CD14-positive monocyte (primary cell): ENCODE measurements around the gene MPP1. TPM values are rescaled to one million over a fixed set of nuclear protein-coding genes. Genes with fewer than 3 reads are reported as not detected.

Experiments used
- DNase-seq, 3 donors: peaks; one replicate each; pipeline ENCODE4 v3.0.0-alpha.2; 2011 to 2022
- H2AFZ ChIP-seq: 2 replicates; pipeline ENCODE4 v1.6.0; 2012; ENCODE audit warnings: mild to moderate bottlenecking, low read depth, low read length, inconsistent platforms; ENCODE audit not compliant: insufficient read depth, poor library complexity, severe bottlenecking
- H3K27ac ChIP-seq, 2 donors: 1 replicate in 1 of 2; 2 replicates in 1 of 2; pipeline ENCODE4 v1.5.1; 2012 to 2013; ENCODE audit warnings: low read length in 2 of 2, control low read depth in 1 of 2, inconsistent platforms in 1 of 2, low read depth in 1 of 2, mild to moderate bottlenecking in 1 of 2
- H3K27me3 ChIP-seq, 2 donors: one replicate each; pipeline versions ENCODE4 v1.6.0 to v1.6.1; 2011 to 2013; ENCODE audit warnings: low read length in 2 of 2; ENCODE audit not compliant: control insufficient read depth in 2 of 2, insufficient read depth in 2 of 2
- H3K36me3 ChIP-seq, 2 donors: replicated peaks in 1 of 2; 1 replicate in 1 of 2; 2 replicates in 1 of 2; pipeline versions ENCODE4 v1.5.1 to v1.6.1; 2012 to 2013; ENCODE audit warnings: low read length in 2 of 2, control low read depth in 1 of 2, inconsistent platforms in 1 of 2, mild to moderate bottlenecking in 1 of 2; ENCODE audit not compliant: insufficient read depth in 2 of 2, control insufficient read depth in 1 of 2
- H3K4me1 ChIP-seq, 2 donors: 1 replicate in 1 of 2; 2 replicates in 1 of 2; pipeline versions ENCODE4 v1.5.1 to v1.6.1; 2012 to 2013; ENCODE audit warnings: low read length in 2 of 2, control low read depth in 1 of 2, inconsistent platforms in 1 of 2, mild to moderate bottlenecking in 1 of 2, moderate library complexity in 1 of 2; ENCODE audit not compliant: insufficient read depth in 2 of 2, control insufficient read depth in 1 of 2
- H3K4me2 ChIP-seq: replicated peaks from 2 replicates; pipeline ENCODE3; 2012; ENCODE audit warnings: low read length, moderate library complexity, mild to moderate bottlenecking; ENCODE audit not compliant: poor library complexity, severe bottlenecking; ENCODE audit errors: extremely low read depth
- H3K4me3 ChIP-seq, 3 experiments: fragments of 200-600 bp in 1 of 3; sonication (generic) in 1 of 3; replicated peaks in 1 of 3; 1 replicate in 2 of 3; 2 replicates in 1 of 3; pipeline ENCODE4 v1.5.1; 2011 to 2013; ENCODE audit warnings: low read length in 3 of 3, mild to moderate bottlenecking in 3 of 3, control low read depth in 2 of 3, low read depth in 2 of 3, inconsistent platforms in 1 of 3, moderate library complexity in 1 of 3
- H3K79me2 ChIP-seq: 2 replicates; pipeline ENCODE4 v1.6.0; 2012; ENCODE audit warnings: mild to moderate bottlenecking, control low read depth, inconsistent platforms, low read length, moderate library complexity; ENCODE audit not compliant: insufficient read depth
- H3K9ac ChIP-seq: 2 replicates; pipeline ENCODE4 v1.6.0; 2017; ENCODE audit warnings: low read length, mild to moderate bottlenecking; ENCODE audit not compliant: insufficient read depth, poor library complexity, severe bottlenecking
- H3K9me3 ChIP-seq, 2 donors: replicated peaks in 1 of 2; 1 replicate in 1 of 2; 2 replicates in 1 of 2; pipeline versions ENCODE4 v1.5.1 to v1.6.1; 2012 to 2013; ENCODE audit warnings: low read length in 2 of 2, control low read depth in 1 of 2; ENCODE audit not compliant: control insufficient read depth in 1 of 2, insufficient read depth in 1 of 2
- H4K20me1 ChIP-seq: 2 replicates; pipeline ENCODE4 v1.6.0; 2012; ENCODE audit warnings: mild to moderate bottlenecking, low read length, control low read depth, moderate library complexity; ENCODE audit not compliant: insufficient read depth
- H3K27ac Mint-ChIP-seq, 7 donors: one replicate each; pipeline ENCODE4 v1.8.0; 2020; ENCODE audit warnings: mild to moderate bottlenecking in 7 of 7, mixed read lengths in 7 of 7, moderate library complexity in 6 of 7, inconsistent platforms in 2 of 7
- H3K27me3 Mint-ChIP-seq, 3 donors: one replicate each; pipeline ENCODE4 v1.8.0; 2021 to 2022; ENCODE audit warnings: low read depth in 3 of 3, mild to moderate bottlenecking in 3 of 3, mixed read lengths in 3 of 3, moderate library complexity in 3 of 3, inconsistent platforms in 1 of 3
- H3K36me3 Mint-ChIP-seq, 2 donors: one replicate each; pipeline ENCODE4 v1.8.0; 2020; ENCODE audit warnings: mixed read lengths in 2 of 2, inconsistent platforms in 1 of 2, mild to moderate bottlenecking in 1 of 2
- H3K4me1 Mint-ChIP-seq: one replicate; pipeline ENCODE4 v1.8.0; 2020; ENCODE audit warnings: mild to moderate bottlenecking, mixed read lengths
- H3K4me3 Mint-ChIP-seq, 2 donors: one replicate each; pipeline ENCODE4 v1.8.0; 2020; ENCODE audit warnings: mild to moderate bottlenecking in 2 of 2, mixed read lengths in 2 of 2, moderate library complexity in 1 of 2
- H3K9me3 Mint-ChIP-seq, 7 donors: one replicate each; pipeline ENCODE4 v1.8.0; 2020 to 2022; ENCODE audit warnings: mixed read lengths in 7 of 7, mild to moderate bottlenecking in 6 of 7, moderate library complexity in 6 of 7, inconsistent platforms in 2 of 7
- CTCF ChIP-seq: fragments of 200-600 bp; IDR thresholded peaks from one replicate; pipeline ENCODE4 v1.8.0; 2022; ENCODE audit warnings: antibody characterized with exemption, mild to moderate bottlenecking
- WGBS: methylation state at CpG from one replicate; pipeline ENCODE4 v1.1.5; 2013; ENCODE audit warnings: missing lambda C conversion rate; ENCODE audit not compliant: insufficient coverage; 5-methylcytosine and 5-hydroxymethylcytosine counted together
- intact Hi-C, 2 donors: fragments of 100-400 bp; cut with micrococcal nuclease; formaldehyde crosslinking; loops; one replicate each; pipeline versions ENCODE4 v1.15.0 to v1.15.1; 2023
- polyA plus RNA-seq, 3 donors: library from polyadenylated mRNA; depleted of rRNA in 1 of 3; unstranded in 2 of 3; stranded (reverse) in 1 of 3; fragments of 300-500 nt in 2 of 3; fragments of >200 nt in 1 of 3; fragmentation: Illumina TruSeq in 2 of 3; gene quantifications; 1 replicate in 2 of 3; 2 replicates in 1 of 3; pipeline ENCODE4 v1.2.3, GENCODE V29; 2012 to 2021

MPP1 gene
- polyA plus RNA-seq, 3 donors: 120 to 139 (median 135) TPM

GRCh38 chrX:154735695-154736393 is 69.4 kb downstream of the MPP1 start:
- Mint-ChIP-seq H3K27me3 (peaks cover 0 to 2% (median 0%) of the 10 kb centered on the region in 3 donors), H3K4me3 (no peak overlapping the region), H3K9me3 (peaks cover 0 to 4% (median 0%) of the 10 kb centered on the region in 7 donors), H3K27ac (peak overlapping the region; percentile 68 to 97 (median 92)), H3K4me1 (peaks cover 92% of the 10 kb centered on the region), H3K36me3 (peaks cover 4 to 10% of the 10 kb centered on the region in 2 donors)
- H3K4me1 ChIP-seq: peaks cover 90 to 98% of the 10 kb centered on the region in 2 donors
- H4K20me1 ChIP-seq: no peaks in the 10 kb centered on the region
- H3K9ac ChIP-seq: no peak overlapping the region
- peaks cover 89% of the 10 kb centered on the region for H3K79me2 ChIP-seq
- WGBS: 67% methylated on average over 1 of the region's 7 CpGs
- H3K4me3 ChIP-seq: no peak overlapping the region
- H3K9me3 ChIP-seq: no peaks in the 10 kb centered on the region
- H3K36me3 ChIP-seq: no peaks in the 10 kb centered on the region
- no peak overlapping the region for H2AFZ ChIP-seq
- no peaks in the 10 kb centered on the region for H3K27me3 ChIP-seq
- peak overlapping the region; percentile 70 to 83 for H3K27ac ChIP-seq
- no peak for TF ChIP-seq CTCF
- H3K4me2 ChIP-seq: no peak overlapping the region
- DNase-seq: no peak
- intact Hi-C loops: no loop called here

GRCh38 chrX:154734061-154734781 is 71.1 kb downstream of the MPP1 start:
- H3K4me1 ChIP-seq: peaks cover 98 to 99% of the 10 kb centered on the region in 2 donors
- H4K20me1 ChIP-seq: no peaks in the 10 kb centered on the region
- H3K79me2 ChIP-seq: peaks cover 85% of the 10 kb centered on the region
- no peaks in the 10 kb centered on the region for H3K9me3 ChIP-seq
- H3K27me3 ChIP-seq: no peaks in the 10 kb centered on the region
- Mint-ChIP-seq H3K27me3 (peaks cover 0 to 2% (median 0%) of the 10 kb centered on the region in 3 donors), H3K36me3 (peaks cover 8 to 12% of the 10 kb centered on the region in 2 donors), H3K4me3 (peak overlapping the region; percentile 72 to 78), H3K27ac (peak overlapping the region; percentile 92 to 97 (median 95)), H3K9me3 (peaks cover 0 to 3% (median 0%) of the 10 kb centered on the region in 7 donors), H3K4me1 (peaks cover 94% of the 10 kb centered on the region)
- no peak for TF ChIP-seq CTCF
- peak in 2 of 3 donors; percentile 75 to 88 for DNase-seq
- H3K4me2 ChIP-seq: peak overlapping the region; percentile 66
- peak overlapping the region; percentile 83 to 91 for H3K27ac ChIP-seq
- no peak overlapping the region for H2AFZ ChIP-seq
- 0% methylated on average over 4 of the region's 8 CpGs for WGBS
- H3K36me3 ChIP-seq: no peaks in the 10 kb centered on the region
- H3K4me3 ChIP-seq: peak overlapping the region in 2 of 3 experiments; percentile 19 to 52
- H3K9ac ChIP-seq: peak overlapping the region; percentile 15
- intact Hi-C loops: no loop called here
